Measurements from ENCODE around the gene SMYD2.

The SMYD2 gene

DNA sequence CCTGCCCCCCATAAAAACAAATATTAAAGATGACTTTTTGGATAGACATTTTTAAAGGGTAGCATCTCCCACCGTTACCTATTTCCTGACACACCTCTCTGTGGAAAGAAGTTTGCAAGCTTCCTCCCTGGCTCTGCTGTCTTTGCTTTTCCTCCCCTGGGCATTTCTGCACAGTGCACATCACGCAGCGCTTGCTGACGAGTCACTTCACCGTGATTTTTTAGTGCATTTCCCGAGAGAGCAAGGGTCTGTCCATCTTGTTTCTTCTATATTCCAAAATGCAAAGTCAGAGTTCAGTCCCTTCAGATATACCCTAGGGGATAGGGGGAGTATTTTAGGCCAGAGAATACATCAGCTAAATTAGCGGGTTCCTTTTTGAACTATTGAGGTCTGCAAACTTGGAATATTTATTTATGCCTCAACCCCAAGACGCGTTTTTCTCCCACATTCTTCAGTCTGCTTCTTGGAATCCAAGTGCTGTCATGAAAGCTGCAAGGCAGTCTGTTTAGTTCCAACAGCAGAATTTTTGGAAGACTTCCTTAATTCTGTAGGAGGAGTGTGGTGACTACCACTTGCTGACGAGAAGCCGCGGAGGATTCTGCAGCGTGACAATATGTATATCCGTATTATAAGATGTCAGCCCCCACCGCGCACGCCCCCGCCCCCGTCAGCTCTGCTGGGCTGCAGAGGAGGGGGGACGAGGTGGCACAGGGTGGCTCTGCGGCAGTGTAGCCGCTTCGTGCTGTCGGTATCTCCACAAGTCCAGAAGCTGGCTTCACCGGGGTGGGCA lies 22.4 kb downstream of the SMYD2 start:
- DNase-seq (ENCODE audit: low spot score), result no peak

- no peak for DNase-seq (ENCODE audit: low spot score)
Measured at GRCh38 chr1:214305164-214305751, 24.3 kb downstream of the SMYD2 start.

GRCh38 chr1:214306269-214306668 lies 25.3 kb downstream of the SMYD2 start:
- no peak for DNase-seq (ENCODE audit: low spot score)

DNA sequence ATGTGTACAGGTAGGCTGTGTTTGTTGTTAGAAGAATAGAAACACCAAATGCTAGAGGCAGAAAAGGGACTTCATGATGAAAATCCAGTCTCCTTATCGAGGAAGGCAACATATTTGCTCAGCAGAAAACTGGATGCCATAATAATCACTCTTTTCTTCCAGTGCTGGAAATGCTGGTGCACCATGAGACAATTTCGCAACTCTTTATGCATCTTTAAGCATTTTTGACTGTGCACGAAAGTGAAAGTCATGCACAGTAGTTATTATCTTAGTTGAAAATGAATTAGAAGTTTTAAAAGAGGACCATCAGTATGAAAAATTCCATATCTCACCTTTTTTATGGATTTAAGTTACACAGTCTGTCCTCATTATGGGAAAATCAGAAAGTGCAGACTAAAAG lies 29.1 kb downstream of the SMYD2 start:
- DNase-seq (ENCODE audit: low spot score), result no peak

GRCh38 chr1:214310777-214311690 lies 30.1 kb downstream of the SMYD2 start:
- no peak for DNase-seq (ENCODE audit: low spot score)

GRCh38 chr1:214312530-214313051 lies 31.6 kb downstream of the SMYD2 start:
- no peak for DNase-seq (ENCODE audit: low spot score)

GRCh38 chr1:214314178-214314843 lies 33.4 kb downstream of the SMYD2 start:
- no peak for DNase-seq (ENCODE audit: low spot score)

DNA sequence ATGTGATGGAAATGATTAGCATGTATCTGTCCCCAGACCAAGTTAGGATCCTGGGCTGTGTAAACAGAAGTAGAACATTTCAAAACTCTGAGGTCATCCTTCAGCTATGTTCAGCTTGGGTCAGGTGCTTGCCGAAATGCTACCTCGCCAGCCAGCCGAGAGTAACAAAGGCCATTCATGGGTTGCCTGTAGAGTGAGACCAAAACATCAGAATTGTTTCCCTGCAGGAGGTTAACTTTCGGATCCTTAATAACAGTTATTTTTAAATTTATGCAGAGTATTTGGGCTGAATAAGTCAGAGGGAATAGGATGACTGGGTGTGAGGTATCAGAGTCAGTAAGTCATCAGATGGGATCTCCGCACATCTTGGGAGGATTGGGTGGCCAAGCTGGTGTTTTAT lies 35.6 kb downstream of the SMYD2 start:
- no peak for DNase-seq (ENCODE audit: low spot score)

- DNase-seq (ENCODE audit: low spot score), result no peak
Measured at GRCh38 chr1:214317300-214317699, 36.3 kb downstream of the SMYD2 start.

GRCh38 chr1:214317734-214318133 lies 36.8 kb downstream of the SMYD2 start:
- no peak for DNase-seq (ENCODE audit: low spot score)

DNA sequence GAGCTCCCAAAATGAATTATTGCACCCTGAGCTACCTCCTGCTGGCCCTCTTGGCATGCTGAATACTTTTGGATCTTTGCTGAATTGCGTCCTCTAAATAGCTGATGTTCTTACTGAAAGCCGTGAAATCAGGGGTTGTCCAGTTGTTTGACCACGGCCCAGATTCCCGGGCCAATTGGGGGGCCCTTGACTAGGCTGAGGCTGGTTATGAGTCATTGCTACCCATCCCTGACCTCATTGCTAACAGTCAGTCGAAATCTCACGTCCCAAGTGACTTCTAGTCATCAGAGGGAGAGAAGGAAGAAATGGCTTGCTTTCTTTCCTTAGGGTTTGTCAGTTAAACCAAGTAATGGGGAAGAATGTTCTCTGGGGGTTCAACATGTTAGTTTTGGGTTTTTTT lies 37.4 kb downstream of the SMYD2 start:
- no peak for DNase-seq (ENCODE audit: low spot score)

DNA sequence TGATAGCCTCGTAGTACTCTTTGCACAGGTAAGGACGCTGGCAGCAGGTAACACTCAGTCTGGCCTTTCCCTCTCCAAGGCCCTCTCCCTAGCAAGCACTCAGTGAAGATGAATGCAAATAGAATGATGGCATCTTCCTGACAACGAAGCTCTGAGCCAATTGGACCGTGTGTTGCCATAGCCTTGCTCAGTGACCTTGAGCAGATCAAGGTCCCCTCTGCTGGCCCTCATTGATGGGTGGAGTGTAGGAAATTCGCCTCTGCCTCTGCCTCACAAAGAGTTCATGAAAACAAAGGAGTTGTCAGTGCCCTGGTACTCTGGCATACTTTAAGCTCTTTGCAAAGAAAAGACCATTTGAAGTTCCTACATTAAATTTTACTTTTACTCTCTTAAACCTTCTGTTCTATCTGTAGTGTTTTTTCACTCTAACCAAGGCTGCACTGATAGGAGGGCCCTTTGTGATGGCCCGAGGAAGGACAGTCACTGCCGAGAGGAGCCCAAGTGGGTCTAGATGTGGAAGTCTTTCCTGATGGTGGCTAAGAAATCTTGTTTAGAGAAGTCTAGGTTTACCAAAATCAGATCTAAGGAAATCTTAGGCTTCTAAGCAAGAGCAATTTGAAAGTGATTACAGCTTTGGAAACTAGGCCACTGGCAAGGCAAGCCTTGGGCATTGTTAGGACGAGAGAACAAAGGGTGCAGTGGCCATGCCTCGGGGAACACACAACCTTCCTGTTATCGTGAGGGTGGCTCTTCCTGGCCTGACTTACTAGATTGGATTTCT lies 38.2 kb downstream of the SMYD2 start:
- DNase-seq (ENCODE audit: low spot score), result no peak

GRCh38 chr1:214319938-214320337 lies 39.0 kb downstream of the SMYD2 start:
- no peak for DNase-seq (ENCODE audit: low spot score)

DNA sequence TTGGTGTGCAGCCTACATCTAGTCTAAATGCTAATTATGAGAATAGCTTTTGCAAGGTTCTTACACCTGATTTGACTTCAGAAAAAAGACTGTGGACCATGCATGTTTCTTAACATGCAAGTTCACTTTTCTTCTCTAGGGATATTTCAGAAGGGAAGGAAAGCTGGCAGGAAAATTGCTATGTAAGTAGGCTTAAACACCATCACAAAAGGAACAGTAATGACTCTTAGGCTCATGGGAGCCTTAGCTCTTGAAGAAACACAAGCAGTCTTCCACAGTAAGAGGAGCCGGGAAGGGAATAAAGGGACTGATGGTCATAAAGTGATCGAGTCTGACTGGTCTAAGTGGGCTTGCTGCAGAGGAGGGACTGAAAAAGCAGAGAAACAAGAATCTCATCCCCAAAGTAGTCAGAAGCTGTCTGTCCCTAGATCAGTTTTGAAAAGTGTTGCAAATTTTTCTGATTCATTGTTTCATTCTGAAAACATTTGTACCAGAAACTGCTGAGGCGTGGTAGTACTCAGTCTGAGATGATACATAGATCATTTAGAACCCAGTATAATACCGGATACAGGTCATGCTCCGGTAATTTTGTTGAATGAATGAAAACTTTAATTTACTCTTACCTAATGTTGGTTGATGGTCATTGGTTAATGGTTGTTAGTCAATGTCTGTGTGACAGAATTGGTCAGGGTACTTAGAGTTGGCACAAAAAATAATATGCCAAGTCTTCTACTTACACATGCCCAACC lies 40.9 kb downstream of the SMYD2 start:
- DNase-seq (ENCODE audit: low spot score), result no peak

DNA sequence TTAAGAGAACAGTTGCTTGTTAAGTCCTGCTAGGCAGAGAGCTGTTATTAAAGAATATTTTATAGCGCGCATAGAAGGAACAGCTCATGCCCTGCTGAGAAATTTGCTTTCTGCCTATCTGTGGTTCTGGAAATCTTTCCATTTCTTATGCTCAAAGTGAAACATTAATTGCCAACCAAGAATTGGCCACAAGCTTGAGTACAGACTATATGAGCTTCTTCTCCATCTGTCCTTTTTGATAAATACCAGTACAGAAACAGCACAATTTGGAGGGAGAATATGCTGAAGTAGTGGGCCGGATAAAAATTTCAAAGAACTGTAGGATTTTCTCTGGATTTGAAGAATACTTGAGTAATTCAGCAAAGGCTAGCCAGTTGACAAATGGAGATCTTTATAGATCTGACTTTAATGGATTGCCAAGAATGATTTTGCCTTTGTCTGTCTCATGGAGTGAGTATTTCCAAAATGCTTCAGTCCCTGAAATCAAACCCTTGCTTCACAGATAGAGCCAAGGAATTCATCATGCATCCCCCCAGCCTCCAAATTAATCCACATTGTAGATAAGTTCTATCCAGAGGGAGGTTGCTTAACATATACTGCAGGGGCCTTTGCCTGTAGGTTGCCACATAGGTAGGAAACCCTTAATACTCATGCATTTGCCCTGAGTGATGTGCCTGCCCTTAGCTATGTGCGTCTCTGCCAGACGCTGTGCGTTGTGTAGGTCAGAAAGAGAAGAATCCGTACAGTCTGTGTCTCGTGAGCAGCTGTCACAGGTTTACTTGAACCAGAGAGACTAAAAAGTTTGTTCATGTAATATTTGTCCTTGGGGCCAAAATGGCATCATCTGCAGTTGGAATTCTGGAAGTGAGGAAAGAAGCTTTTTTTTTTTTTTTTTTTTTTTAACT lies 44.2 kb downstream of the SMYD2 start:
- no peak for DNase-seq (ENCODE audit: low spot score)

DNA sequence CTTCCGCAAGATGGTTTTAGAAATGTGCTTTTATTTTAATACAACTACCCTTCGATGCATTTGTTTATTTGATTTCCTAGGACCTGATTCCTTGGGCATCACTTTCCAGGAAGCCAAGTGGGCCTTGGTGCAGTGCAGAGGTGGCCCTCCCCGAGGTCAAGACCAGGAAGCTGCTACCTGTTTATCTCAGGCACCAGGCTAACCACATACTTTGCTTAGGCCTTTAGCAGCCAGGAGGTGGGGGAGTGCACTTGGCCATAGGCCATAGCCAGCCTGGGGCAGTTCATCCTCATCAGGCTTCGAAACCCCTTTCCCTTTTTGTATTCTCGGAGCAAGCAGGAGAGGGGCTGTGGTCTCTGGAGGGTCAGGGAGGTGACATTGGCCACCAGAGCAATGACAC lies 45.4 kb downstream of the SMYD2 start:
- DNase-seq (ENCODE audit: low spot score), result no peak

DNA sequence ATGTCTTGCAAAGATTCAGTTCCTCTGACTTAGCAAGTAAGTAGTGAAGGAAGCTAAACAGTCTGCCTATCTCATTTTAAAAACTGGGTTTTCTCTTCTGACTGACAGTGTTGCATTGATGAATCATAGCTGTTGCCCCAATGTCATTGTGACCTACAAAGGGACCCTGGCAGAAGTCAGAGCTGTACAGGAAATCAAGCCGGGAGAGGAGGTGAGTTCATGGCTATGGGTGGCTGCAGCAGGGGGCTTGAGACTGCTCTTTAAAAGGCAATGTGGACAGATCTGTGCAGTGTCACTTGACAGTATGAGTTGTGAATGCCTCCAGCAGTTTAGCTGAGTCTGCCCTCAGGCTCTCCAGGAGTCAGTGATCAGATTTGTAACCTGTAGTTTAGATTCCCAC lies 46.6 kb downstream of the SMYD2 start:
- no peak for DNase-seq (ENCODE audit: low spot score)

GRCh38 chr1:214328770-214329469 lies 48.0 kb downstream of the SMYD2 start:
- peak; percentile 83 for DNase-seq (ENCODE audit: low spot score)

All from NAMALWA (cell line).